K562 (cell line): ENCODE results near the gene CPM.

Experiments
- MTF1 ChIP-seq: fragments of 250-450 bp; sonication (Bioruptor Pico); IDR thresholded peaks from 2 replicates; pipeline ENCODE4 v1.9.0; 2021; ENCODE audit warnings: moderate library complexity, mild to moderate bottlenecking, inconsistent platforms, borderline replicate concordance
- POLR2A ChIP-seq: fragments of 450-650 bp; conservative IDR thresholded peaks from 2 replicates; pipeline ENCODE4 v1.6.1; 2016
- POLR2AphosphoS5 ChIP-seq: IDR thresholded peaks from 2 replicates; pipeline ENCODE4 v1.6.1; 2011; ENCODE audit warnings: mild to moderate bottlenecking, low read depth, low read length, moderate library complexity; ENCODE audit not compliant: control insufficient read depth, insufficient read depth
- SREBF1 ChIP-seq: fragments of 150-350 bp; IDR thresholded peaks from 2 replicates; pipeline ENCODE4 v1.6.1; 2014; ENCODE audit warnings: antibody characterized with exemption, low read depth, low read length, borderline replicate concordance

DNA sequence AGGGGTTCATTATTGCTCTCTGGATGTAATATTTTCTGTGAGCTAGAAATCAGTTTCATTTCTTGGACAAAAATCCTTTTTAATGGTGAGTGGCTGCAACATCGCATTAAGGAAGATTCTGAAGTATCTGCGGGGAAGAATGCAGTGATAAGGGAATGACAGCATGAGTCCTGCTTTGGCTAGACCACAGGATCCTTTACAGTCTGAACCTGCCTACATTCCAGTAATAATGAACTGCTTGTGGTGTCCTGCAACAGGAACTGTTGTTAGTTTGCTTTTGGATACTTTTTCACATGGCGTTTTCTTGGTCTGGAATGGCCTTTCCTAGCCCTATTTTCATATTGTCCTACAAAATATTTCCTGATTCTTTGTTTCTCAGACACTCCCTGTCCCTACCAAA, 109.3 kb downstream of the CPM start:
- no peak for TF ChIP-seq MTF1 (CRISPR knock-in tag)
- TF ChIP-seq SREBF1: no peak
- no peak for TF ChIP-seq POLR2AphosphoS5
- no peak for TF ChIP-seq POLR2A
